Mesenchymal stem cell (in vitro differentiated cells and primary cell): ENCODE results near the gene TGM2.

Experiments used
- DNase-seq: peaks from one replicate; pipeline ENCODE4 v3.0.0-alpha.2; 2013
- H2AFZ ChIP-seq: one replicate; pipeline ENCODE4 v1.6.1; 2013; ENCODE audit warnings: low read depth, mild to moderate bottlenecking, control low read depth, inconsistent platforms, low read length, moderate library complexity
- H2AK5ac ChIP-seq: 2 replicates; pipeline ENCODE4 v1.6.1; 2013; ENCODE audit warnings: low read length, moderate library complexity, mild to moderate bottlenecking, inconsistent platforms; ENCODE audit not compliant: severe bottlenecking
- H2BK120ac ChIP-seq: one replicate; pipeline ENCODE4 v1.6.1; 2013; ENCODE audit warnings: low read depth, mild to moderate bottlenecking, inconsistent platforms, low read length, moderate library complexity
- H2BK12ac ChIP-seq, 2 experiments: one replicate each; pipeline ENCODE4 v1.6.1; 2013; ENCODE audit warnings: inconsistent platforms in 2 of 2, low read length in 2 of 2, mild to moderate bottlenecking in 2 of 2, moderate library complexity in 2 of 2, control low read depth in 1 of 2
- H2BK15ac ChIP-seq: one replicate; pipeline ENCODE4 v1.6.1; 2013; ENCODE audit warnings: mild to moderate bottlenecking, low read depth, inconsistent platforms; ENCODE audit not compliant: poor library complexity, severe bottlenecking
- H2BK5ac ChIP-seq: 2 replicates; pipeline ENCODE4 v1.6.1; 2013; ENCODE audit warnings: low read depth, mild to moderate bottlenecking, low read length, control low read depth, inconsistent platforms; ENCODE audit not compliant: poor library complexity, severe bottlenecking
- H3K14ac ChIP-seq, 2 experiments: one replicate each; pipeline ENCODE4 v1.6.1; 2013; ENCODE audit warnings: inconsistent platforms in 2 of 2, low read length in 2 of 2, control low read depth in 1 of 2, mild to moderate bottlenecking in 1 of 2, moderate library complexity in 1 of 2
- H3K18ac ChIP-seq, 2 experiments: one replicate each; pipeline ENCODE4 v1.6.1; 2013; ENCODE audit warnings: inconsistent platforms in 2 of 2, low read length in 2 of 2, control low read depth in 1 of 2, low read depth in 1 of 2, mild to moderate bottlenecking in 1 of 2
- H3K23ac ChIP-seq, 2 experiments: one replicate each; pipeline ENCODE4 v1.6.1; 2013; ENCODE audit warnings: inconsistent platforms in 2 of 2, low read length in 2 of 2, mild to moderate bottlenecking in 2 of 2, moderate library complexity in 2 of 2, control low read depth in 1 of 2
- H3K27ac ChIP-seq: 2 replicates; pipeline ENCODE4 v1.5.1; 2013; ENCODE audit warnings: mild to moderate bottlenecking, moderate library complexity, low read length, control low read depth, inconsistent platforms; ENCODE audit not compliant: poor library complexity, severe bottlenecking
- H3K27me3 ChIP-seq, 2 experiments: 2 replicates each; pipeline versions ENCODE4 v1.6.1 to v1.7.0; 2013; ENCODE audit warnings: low read length in 2 of 2, mild to moderate bottlenecking in 2 of 2, moderate library complexity in 2 of 2, control low read depth in 1 of 2, inconsistent platforms in 1 of 2; ENCODE audit not compliant: control insufficient read depth in 1 of 2, insufficient read depth in 1 of 2
- H3K36me3 ChIP-seq, 2 experiments: 2 replicates each; pipeline versions ENCODE4 v1.6.1 to v1.7.0; 2013; ENCODE audit warnings: low read length in 2 of 2, control low read depth in 1 of 2, inconsistent platforms in 1 of 2, low read depth in 1 of 2, mild to moderate bottlenecking in 1 of 2; ENCODE audit not compliant: insufficient read depth in 2 of 2, control insufficient read depth in 1 of 2
- H3K4ac ChIP-seq, 2 experiments: one replicate each; pipeline ENCODE4 v1.6.1; 2013; ENCODE audit warnings: inconsistent platforms in 2 of 2, low read length in 2 of 2, mild to moderate bottlenecking in 2 of 2, moderate library complexity in 2 of 2, control low read depth in 1 of 2, low read depth in 1 of 2
- H3K4me1 ChIP-seq: 2 replicates; pipeline ENCODE4 v1.6.1; 2013; ENCODE audit warnings: low read depth, low read length, control low read depth; ENCODE audit not compliant: control insufficient read depth, insufficient read depth
- H3K4me2 ChIP-seq: 2 replicates; pipeline ENCODE4 v1.6.1; 2013; ENCODE audit warnings: low read length, mild to moderate bottlenecking, inconsistent platforms; ENCODE audit not compliant: poor library complexity, severe bottlenecking
- H3K4me3 ChIP-seq, 2 experiments: 2 replicates each; pipeline versions ENCODE4 v1.5.1 to v1.7.0; 2013; ENCODE audit warnings: low read length in 2 of 2, mild to moderate bottlenecking in 2 of 2, control low read depth in 1 of 2, low read depth in 1 of 2; ENCODE audit not compliant: insufficient read depth in 1 of 2
- H3K79me1 ChIP-seq: replicated peaks from 2 replicates; pipeline ENCODE4 v1.6.1; 2013; ENCODE audit warnings: mild to moderate bottlenecking, control low read depth, low read length, inconsistent platforms; ENCODE audit not compliant: poor library complexity, severe bottlenecking
- H3K9ac ChIP-seq: 2 replicates; pipeline ENCODE4 v1.7.0; 2013; ENCODE audit warnings: mild to moderate bottlenecking, low read length, moderate library complexity
- H3K9me3 ChIP-seq: 2 replicates; pipeline ENCODE4 v1.7.0; 2013; ENCODE audit warnings: mild to moderate bottlenecking, low read length; ENCODE audit not compliant: control insufficient read depth
- H4K8ac ChIP-seq: one replicate; pipeline ENCODE4 v1.6.1; 2013; ENCODE audit warnings: inconsistent platforms, mild to moderate bottlenecking, low read length, moderate library complexity
- H4K91ac ChIP-seq: one replicate; pipeline ENCODE4 v1.6.1; 2013; ENCODE audit warnings: mild to moderate bottlenecking, low read length, inconsistent platforms
- WGBS: methylation state at CpG from one replicate; pipeline ENCODE4 v1.1.7; 2013; ENCODE audit warnings: mixed read lengths; 5-methylcytosine and 5-hydroxymethylcytosine counted together

TGM2 gene

GRCh38 chr20:38098952-38099351 is 66.1 kb downstream of the TGM2 start:
- no peak overlapping the region for H2BK15ac ChIP-seq
- WGBS: 27% methylated on average over 1 of the region's 1 CpG
- H3K4me2 ChIP-seq: no peak overlapping the region
- peak overlapping the region; percentile 5 for H2BK120ac ChIP-seq
- no peak overlapping the region for H3K23ac ChIP-seq
- peak overlapping the region; percentile 66 to 83 for H3K18ac ChIP-seq
- H3K14ac ChIP-seq: no peak overlapping the region
- H2AFZ ChIP-seq: no peak overlapping the region
- peak overlapping the region in 1 of 2 experiments; percentile 54 for H2BK12ac ChIP-seq
- H3K27ac ChIP-seq: no peak overlapping the region
- peak overlapping the region; percentile 89 for H4K8ac ChIP-seq
- no peak overlapping the region for H2AK5ac ChIP-seq
- H3K4ac ChIP-seq: peak overlapping the region; percentile 11 to 91
- peak; percentile 39 for DNase-seq
- no peaks in the 10 kb centered on the region for H3K79me1 ChIP-seq
- no peak overlapping the region for H2BK5ac ChIP-seq
- H3K9me3 ChIP-seq: no peaks in the 10 kb centered on the region
- no peak overlapping the region for H3K9ac ChIP-seq
- H3K36me3 ChIP-seq: no peaks in the 10 kb centered on the region
- no peaks in the 10 kb centered on the region for H3K27me3 ChIP-seq
- peaks cover 6% of the 10 kb centered on the region for H3K4me1 ChIP-seq
- H3K4me3 ChIP-seq: no peak overlapping the region
- H4K91ac ChIP-seq: peak overlapping the region; percentile 50

DNA sequence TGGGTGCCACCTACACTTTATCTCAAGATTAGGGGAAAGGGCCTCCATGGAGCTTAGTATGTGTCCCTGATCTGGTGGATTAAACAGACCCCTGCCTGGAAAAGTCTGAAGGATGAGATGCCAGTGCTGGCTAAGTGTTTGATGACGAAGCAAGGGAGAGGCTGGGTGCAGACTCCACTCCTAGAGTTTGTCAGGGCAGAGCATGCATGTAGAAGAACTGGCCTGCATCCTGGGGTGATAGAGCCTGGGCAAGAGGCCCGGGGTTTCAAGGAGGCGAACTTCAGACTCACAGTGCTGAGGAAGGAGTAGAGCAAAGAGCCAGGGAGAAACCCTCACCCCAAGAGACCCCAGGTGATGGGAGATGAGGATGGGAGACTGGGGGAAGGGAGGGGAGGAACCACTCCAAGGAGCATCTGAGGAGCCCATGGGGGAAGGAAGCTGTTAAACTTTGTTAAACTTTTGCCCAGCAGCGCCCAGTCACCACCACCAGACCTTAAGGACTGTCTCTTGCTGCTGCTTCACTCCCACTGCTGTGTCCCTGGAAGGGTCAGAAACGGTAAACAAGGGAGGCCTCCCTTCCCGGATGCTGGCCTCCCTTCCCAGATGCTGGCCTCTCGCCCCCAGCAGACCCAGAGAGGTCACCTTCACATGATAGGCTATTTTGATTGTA is 69.9 kb downstream of the TGM2 start:
- no peaks in the 10 kb centered on the region for H3K27me3 ChIP-seq
- peak overlapping the region; percentile 66 for H2BK15ac ChIP-seq
- no peak overlapping the region for H3K27ac ChIP-seq
- peak overlapping the region; percentile 71 for H4K8ac ChIP-seq
- H3K9ac ChIP-seq: peak overlapping the region; percentile 67
- peak overlapping the region; percentile 86 to 98 for H3K18ac ChIP-seq
- peak overlapping the region; percentile 49 to 60 for H3K23ac ChIP-seq
- H2AK5ac ChIP-seq: peak overlapping the region; percentile 44
- no peak overlapping the region for H3K4me3 ChIP-seq
- WGBS: 64% methylated on average over 6 of the region's 7 CpGs
- peak overlapping the region in 1 of 2 experiments; percentile 4 for H3K14ac ChIP-seq
- peaks cover 6 to 21% of the 10 kb centered on the region in 2 experiments for H3K36me3 ChIP-seq
- no peaks in the 10 kb centered on the region for H3K9me3 ChIP-seq
- peaks cover 7% of the 10 kb centered on the region for H3K4me1 ChIP-seq
- H4K91ac ChIP-seq: peak overlapping the region; percentile 99
- H2BK5ac ChIP-seq: no peak overlapping the region
- peak overlapping the region; percentile 69 to 96 for H3K4ac ChIP-seq
- H2AFZ ChIP-seq: no peak overlapping the region
- H3K4me2 ChIP-seq: no peak overlapping the region
- H3K79me1 ChIP-seq: peaks cover 2% of the 10 kb centered on the region
- H2BK12ac ChIP-seq: peak overlapping the region; percentile 71 to 85
- H2BK120ac ChIP-seq: peak overlapping the region; percentile 88
- peak; percentile 42 for DNase-seq

- Histone ChIP-seq H2BK15ac (no peak overlapping the region), H4K8ac (peak overlapping the region; percentile 71), H3K36me3 (peaks cover 11 to 29% of the 10 kb centered on the region in 2 experiments), H3K4me3 (no peak overlapping the region), H3K23ac (no peak overlapping the region), H3K79me1 (peaks cover 2% of the 10 kb centered on the region), H2BK5ac (no peak overlapping the region), H3K4me2 (no peak overlapping the region), H2BK120ac (peak overlapping the region; percentile 88), H3K4ac (peak overlapping the region; percentile 69 to 96), H3K27ac (no peak overlapping the region), H3K27me3 (no peaks in the 10 kb centered on the region), H2AFZ (no peak overlapping the region), H2AK5ac (no peak overlapping the region), H3K14ac (no peak overlapping the region), H3K9me3 (no peaks in the 10 kb centered on the region), H3K9ac (peak overlapping the region; percentile 67), H3K18ac (peak overlapping the region; percentile 86 to 98), H2BK12ac (peak overlapping the region; percentile 71 to 85), H3K4me1 (peaks cover 7% of the 10 kb centered on the region), H4K91ac (peak overlapping the region; percentile 99)
- DNase-seq: peak; percentile 86
- no CpG with 5 or more reads among the region's 1 CpG for WGBS
Observed at GRCh38 chr20:38094373-38094891, 70.6 kb downstream of the TGM2 start.

DNA sequence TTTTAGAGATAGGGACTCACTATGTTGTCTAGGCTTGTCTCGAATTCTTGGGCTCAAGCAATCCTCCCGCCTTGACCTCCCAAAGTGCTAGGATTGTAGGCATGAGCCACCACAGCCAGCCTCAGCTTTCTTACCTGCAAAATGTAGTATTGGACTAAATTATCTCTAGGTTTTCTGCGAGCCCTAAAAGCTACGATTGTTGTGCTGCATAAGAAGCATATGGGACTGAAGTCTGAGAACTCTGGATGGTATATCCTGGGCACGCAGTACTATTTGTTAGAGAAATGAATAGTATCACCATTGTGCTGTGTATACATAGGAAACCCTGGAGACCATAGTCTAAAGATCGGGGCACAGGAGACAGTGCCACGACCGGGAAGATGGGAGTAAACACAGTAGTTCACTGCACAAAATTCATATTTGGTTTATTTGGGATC is 71.4 kb downstream of the TGM2 start:
- Histone ChIP-seq H3K9ac (peak overlapping the region; percentile 67), H2BK120ac (peak overlapping the region; percentile 86), H3K4me1 (peaks cover 7% of the 10 kb centered on the region), H3K9me3 (no peaks in the 10 kb centered on the region), H2AFZ (no peak overlapping the region), H4K91ac (no peak overlapping the region), H3K4ac (peak overlapping the region; percentile 54 to 75), H3K18ac (peak overlapping the region; percentile 62 to 80), H3K23ac (no peak overlapping the region), H2BK5ac (no peak overlapping the region), H2BK12ac (peak overlapping the region; percentile 65 to 67), H3K79me1 (peaks cover 6% of the 10 kb centered on the region), H4K8ac (no peak overlapping the region), H3K14ac (no peak overlapping the region), H3K27me3 (no peaks in the 10 kb centered on the region), H2BK15ac (no peak overlapping the region), H3K27ac (no peak overlapping the region), H3K4me2 (no peak overlapping the region), H3K4me3 (no peak overlapping the region), H3K36me3 (peaks cover 15 to 32% of the 10 kb centered on the region in 2 experiments), H2AK5ac (no peak overlapping the region)
- no peak for DNase-seq
- 92% methylated on average over 8 of the region's 8 CpGs for WGBS
